Uterus (tissue), 2 donors: ENCODE measurements around the gene ABLIM2.

ENCODE experiments used
- POLR2A ChIP-seq, 2 donors: fragments of 450-650 bp; IDR thresholded peaks; one replicate each; pipeline ENCODE4 v1.6.1; 2016; ENCODE audit warnings: antibody characterized with exemption in 2 of 2, mild to moderate bottlenecking in 1 of 2, moderate library complexity in 1 of 2
- TF ChIP-seq, protein P1 (sequence below), 4 experiments: fragments of 200-600 bp in 2 of 4; fragments of 450-650 bp in 2 of 4; sonication (generic) in 2 of 4; IDR thresholded peaks; one replicate each; pipeline ENCODE4 v1.5.1; 2016 to 2019; ENCODE audit warnings: antibody characterized with exemption in 4 of 4, mild to moderate bottlenecking in 2 of 4, moderate library complexity in 1 of 4

DNA sequence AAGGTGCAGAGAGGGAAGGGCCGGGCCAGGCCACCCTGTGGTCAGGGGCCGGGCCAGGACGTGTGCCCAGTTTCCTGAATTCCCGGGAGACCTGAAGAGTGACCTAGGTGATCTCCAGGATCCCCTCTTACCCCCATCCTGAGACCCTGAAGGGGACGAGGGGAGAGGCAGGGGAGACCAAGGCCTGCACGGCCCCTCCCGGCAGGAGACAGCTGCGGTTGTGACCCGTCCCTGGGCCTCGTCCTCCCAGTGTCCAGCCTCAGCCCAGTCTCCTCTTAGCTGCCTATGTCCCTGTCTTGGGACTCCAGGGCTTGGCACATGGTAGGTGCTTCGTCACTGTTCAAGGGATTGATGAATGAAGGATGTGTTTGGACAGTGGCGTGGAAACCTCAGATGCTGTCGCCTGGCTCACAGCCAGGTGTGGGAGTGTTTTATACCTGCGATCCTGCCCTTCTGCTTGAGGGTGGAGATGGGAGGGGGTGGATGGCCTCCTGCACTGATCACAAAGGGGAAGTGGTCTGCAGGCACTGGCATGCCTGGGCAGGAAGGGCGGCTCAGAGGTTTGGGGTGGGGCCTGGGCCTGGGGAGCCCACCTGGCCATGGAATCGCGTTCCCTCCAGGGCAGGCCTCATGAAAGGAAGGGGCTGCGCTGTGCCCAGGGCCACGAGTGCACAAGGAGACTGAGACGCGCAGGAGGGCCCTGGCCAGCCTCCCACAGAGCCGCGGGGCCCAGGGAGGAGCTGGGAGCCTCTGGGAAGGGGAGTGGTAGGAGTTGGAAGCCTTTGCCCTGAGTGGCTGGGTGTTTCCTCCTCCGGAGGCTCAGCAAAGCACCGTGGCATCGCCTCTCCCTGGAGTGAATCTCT is 47.4 kb upstream of the ABLIM2 start:
- TF ChIP-seq, protein P1, sequence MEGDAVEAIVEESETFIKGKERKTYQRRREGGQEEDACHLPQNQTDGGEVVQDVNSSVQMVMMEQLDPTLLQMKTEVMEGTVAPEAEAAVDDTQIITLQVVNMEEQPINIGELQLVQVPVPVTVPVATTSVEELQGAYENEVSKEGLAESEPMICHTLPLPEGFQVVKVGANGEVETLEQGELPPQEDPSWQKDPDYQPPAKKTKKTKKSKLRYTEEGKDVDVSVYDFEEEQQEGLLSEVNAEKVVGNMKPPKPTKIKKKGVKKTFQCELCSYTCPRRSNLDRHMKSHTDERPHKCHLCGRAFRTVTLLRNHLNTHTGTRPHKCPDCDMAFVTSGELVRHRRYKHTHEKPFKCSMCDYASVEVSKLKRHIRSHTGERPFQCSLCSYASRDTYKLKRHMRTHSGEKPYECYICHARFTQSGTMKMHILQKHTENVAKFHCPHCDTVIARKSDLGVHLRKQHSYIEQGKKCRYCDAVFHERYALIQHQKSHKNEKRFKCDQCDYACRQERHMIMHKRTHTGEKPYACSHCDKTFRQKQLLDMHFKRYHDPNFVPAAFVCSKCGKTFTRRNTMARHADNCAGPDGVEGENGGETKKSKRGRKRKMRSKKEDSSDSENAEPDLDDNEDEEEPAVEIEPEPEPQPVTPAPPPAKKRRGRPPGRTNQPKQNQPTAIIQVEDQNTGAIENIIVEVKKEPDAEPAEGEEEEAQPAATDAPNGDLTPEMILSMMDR (IDR thresholded peaks at IDR 0.05) = no peak
- no peak for TF ChIP-seq POLR2A (IDR thresholded peaks at IDR 0.05)
